Right lobe of liver (tissue), 4 donors: ENCODE measurements around the gene NT5C3A.

Source experiments
- CTCF ChIP-seq, 4 donors: fragments of 200-600 bp in 3 of 4; fragments of 450-650 bp in 1 of 4; IDR thresholded peaks; one replicate each; pipeline versions ENCODE4 v1.5.1 to v1.8.0; 2016 to 2022; ENCODE audit warnings: antibody characterized with exemption in 4 of 4, mild to moderate bottlenecking in 2 of 4
- POLR2A ChIP-seq: fragments of 450-650 bp; IDR thresholded peaks from one replicate; pipeline ENCODE4 v1.6.1; 2017; ENCODE audit warnings: antibody characterized with exemption, mild to moderate bottlenecking
- donor health status: DM: no; HTN: no; CAD: no.
- donor health status: DM: no; HTN: no; CAD: no.
- donor health status: DM: no; HTN: yes; CAD: no.

DNA sequence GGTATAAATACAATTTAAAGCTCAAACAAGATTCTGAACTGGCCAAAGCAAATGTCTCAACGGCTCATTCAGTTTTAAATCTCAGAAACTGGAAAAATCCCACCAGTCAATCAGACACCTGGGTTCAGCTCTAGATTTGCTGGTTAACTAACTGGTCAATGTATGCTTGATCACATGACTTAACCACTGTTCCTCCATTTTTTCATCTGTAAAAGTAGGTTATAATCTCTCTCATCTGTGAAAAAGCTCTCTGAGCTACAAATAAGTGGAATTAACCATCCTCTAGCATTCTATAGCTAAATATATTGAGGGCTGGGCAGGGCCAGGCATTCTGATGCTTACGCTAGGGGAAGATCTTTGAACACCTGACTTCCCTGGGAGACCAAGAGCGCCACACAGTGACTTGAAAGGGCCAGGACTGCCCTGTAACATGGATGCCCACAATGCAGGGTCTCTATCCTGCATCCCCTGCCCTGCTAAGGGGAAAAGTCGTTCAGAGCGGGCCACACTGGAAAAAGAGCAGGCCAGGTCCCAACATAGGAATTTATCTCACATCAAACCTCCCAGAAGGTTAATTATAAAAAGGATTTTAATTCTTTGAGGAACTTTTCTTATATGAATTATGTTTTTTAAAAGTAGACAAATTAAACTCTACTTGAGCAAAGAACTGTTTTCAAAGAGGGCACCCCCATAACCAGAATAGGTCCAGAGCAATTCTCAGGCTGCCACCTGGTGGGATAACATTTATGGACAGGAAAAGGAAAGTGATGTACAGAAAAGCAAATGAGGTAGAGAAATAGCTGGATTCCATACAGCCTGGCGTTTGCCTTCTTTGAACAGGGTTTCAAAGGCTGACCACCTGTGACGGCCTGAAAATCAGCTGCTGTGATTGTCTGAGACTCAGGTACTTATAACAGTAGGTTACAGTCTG lies 44.8 kb upstream of the NT5C3A start:
- TF ChIP-seq CTCF (IDR thresholded peaks at IDR 0.05) (peak; percentile 41 to 54 (median 52)), POLR2A (no peak)
